T-helper 2 cell treated with Interferon-gamma antibody and Interleukin-4, amounts not matched to agents 100 ng/mL and 5 ng/mL, for 36 hours (primary cell): Measurements from ENCODE around the gene COL4A3. TPM values are rescaled to one million over a fixed set of nuclear protein-coding genes. Genes with fewer than 3 reads are reported as not detected.

Source experiments
- intact Hi-C: fragments of 100-400 bp; cut with micrococcal nuclease; formaldehyde crosslinking; loops from one replicate; pipeline ENCODE4 v1.15.1; 2023
- total RNA-seq: library from RNA; stranded (reverse); gene quantifications from 2 replicates; pipeline ENCODE4 v1.2.3, GENCODE V29; 2022

The COL4A3 gene
- total RNA-seq, 1 donor from 2014 or later = not detected

DNA sequence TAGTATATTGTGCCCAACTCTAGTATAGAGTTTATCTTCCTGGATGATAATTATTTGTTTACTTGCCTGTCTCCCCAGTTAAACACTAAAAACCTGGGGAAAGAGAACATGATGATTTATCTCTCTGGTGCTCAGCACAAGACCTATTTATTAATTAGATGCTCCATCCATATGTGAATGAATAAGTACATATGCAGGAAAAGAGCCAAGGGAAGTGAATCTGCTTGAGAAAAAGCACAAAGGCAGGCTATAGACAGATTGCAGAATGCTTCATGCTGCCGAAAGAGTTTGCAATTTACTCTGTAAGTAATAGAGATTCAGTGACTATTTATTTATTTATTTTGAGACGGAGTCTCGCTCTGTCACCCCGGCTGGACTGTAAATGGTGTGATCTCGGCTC is 123.3 kb downstream of the COL4A3 start:
- intact Hi-C loops = no loop called here

GRCh38 chr2:227292314-227292713 is 127.9 kb downstream of the COL4A3 start:
- intact Hi-C loops = no loop called here

GRCh38 chr2:227293531-227293930 is 129.1 kb downstream of the COL4A3 start:
- intact Hi-C loops = no loop called here

DNA sequence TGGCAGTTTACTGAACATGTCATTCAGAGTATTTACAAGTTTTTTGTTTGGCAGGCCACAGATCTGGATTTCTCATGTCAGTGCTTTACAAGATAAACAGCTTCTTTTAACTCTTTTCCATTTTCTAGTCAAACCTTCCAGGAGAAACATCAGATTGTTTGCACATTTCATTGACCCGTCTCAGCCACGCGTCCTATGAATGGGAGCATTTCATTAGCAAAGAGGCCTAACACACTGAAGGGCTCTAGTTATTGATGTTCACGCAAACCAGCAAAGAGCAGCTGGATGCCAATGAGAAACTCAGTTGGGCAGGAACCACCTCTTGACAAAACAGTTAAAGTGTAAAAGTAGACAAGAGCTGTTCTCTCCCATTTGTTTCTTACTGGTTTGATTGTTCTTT is 131.4 kb downstream of the COL4A3 start:
- intact Hi-C loops = no loop called here

GRCh38 chr2:227296671-227297405 is 132.4 kb downstream of the COL4A3 start:
- intact Hi-C loops = no loop called here

DNA sequence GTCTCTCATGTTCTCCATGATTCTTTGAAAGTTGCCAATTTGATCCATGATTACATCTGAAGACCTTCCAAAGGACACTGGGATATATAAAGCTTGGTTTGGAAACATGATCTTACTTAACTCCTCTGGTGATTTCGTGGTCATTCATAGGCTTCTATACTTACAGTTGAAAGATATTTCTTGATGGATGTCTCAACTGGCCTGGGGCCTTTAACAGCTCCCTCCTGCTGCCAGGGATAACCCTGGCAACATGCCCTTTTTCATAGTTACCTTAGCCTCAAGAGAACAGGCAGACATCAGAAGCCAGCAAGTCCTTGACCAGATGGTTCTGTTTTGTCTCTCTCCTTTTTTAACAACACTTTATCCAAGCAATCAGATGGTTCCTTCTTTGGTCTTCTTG is 137.1 kb downstream of the COL4A3 start:
- intact Hi-C loops = no loop called here

DNA sequence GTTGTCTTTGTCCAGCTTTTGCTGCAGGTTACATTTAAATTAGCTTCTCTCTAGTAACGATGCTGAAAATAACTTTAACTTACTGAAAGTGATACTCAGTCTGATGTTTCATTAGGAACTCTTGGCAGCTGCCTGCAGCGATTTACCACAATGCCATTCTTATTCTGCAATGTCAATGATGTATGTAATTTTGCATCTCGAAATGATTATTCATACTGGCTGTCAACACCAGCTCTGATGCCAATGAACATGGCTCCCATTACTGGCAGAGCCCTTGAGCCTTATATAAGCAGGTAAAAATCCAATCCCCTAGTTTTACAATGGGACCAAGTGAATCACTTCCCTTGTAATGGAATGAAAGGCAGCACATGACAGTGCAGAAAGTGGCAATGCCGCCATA is 144.4 kb downstream of the COL4A3 start:
- intact Hi-C loops = no loop called here

- intact Hi-C loops = no loop called here
Observed at GRCh38 chr2:227310756-227311110, 146.3 kb downstream of the COL4A3 start.

- intact Hi-C loops = no loop called here
Observed at GRCh38 chr2:227311861-227312506, 147.6 kb downstream of the COL4A3 start.

DNA sequence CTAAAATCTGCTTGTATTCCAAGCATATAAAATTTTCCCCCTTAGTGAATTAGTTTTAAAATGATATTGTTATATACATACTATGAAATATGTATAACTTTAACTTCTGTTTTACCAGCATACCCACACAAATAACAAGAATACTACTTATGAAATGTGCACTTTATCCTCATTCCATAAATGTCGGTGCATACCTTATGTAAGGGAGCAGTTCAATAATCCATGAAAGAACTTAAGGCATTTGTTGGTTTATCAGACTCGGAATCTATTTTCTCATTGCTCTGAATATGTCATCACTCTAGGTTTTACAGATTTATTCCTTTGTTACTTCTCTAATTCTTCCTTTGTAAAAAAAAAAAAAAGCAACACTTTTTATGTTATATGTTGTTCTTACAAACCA is 148.2 kb downstream of the COL4A3 start:
- intact Hi-C loops = no loop called here

- intact Hi-C loops = no loop called here
Observed at GRCh38 chr2:227313310-227313709, 148.9 kb downstream of the COL4A3 start.

GRCh38 chr2:227317834-227318233 is 153.4 kb downstream of the COL4A3 start:
- intact Hi-C loops = no loop called here

DNA sequence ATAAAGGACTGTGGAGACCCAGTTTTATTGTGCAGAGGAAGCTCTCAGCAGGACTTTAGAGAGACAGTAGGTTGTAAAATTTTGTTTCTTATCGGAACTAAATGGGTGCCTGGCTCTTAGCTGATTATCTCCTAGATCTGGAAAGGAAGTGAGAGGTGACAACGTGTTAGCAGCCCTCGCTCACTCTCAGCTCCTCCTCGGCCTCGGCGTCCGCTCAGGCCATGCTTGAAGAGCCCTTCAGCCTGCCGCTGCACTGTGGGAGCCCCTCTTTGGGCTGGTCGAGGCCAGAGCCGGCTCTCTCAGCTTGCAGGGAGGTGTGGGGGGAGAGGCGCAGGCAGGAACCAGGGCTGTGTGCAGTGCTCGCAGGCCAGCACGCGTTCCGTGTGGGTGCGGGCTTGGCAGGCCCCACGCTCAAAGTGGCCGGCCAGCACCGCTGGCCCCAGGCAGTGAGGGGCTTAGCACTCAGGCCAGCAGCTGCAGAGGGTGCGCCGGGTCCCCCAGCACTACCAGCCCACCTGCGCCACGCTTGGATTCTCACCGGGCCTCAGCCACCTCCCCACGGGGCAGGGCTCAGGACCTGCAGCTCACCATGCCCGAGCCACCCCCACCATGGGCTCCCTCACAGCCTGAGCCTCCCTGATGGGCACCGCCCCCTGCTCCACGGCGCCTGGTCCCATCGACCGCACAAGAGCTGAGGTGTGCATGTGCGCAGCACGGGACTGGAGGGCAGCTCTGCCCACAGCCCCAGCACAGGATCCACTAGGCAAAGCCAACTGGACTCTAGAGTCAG is 156.1 kb downstream of the COL4A3 start:
- intact Hi-C loops = no loop called here

DNA sequence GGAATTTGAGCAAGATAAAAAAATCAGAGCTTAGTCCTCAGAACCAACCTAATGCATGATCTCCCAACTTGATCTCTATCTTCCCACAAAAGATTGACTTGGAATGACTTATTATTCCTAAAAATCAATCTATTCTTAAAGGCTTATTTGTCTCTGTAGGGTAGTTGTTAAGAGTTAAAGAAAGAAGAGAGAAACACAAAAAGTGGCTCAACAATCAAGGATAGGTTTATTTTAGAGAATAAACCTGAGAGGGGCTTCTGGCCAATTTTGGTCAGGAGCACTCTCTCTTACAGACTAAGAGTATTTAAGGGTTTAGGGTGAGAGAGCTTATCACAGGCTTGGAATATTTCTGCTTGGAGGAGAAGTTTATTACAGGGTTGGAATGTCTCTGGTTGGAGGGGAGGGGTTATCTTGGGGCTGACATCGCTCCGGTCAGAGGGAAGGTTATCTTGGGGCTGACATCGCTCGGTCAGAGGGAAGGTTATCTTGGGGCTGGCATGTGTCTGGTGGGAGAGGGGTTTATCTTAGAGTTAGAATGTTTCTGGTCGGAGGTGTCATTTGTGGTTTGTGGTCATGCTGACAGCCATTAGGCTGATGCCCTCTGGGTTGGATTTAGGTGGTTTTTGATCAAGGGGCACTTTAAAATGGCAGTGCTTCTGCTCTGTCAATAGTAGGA is 158.2 kb downstream of the COL4A3 start:
- intact Hi-C loops = no loop called here

GRCh38 chr2:227323818-227324217 is 159.4 kb downstream of the COL4A3 start:
- intact Hi-C loops = loop anchor here (2.0 kb wide), 1 partner anchor 149 kb away; the partner anchor contains the start of gene AGFG1

GRCh38 chr2:227324642-227324994 is 160.2 kb downstream of the COL4A3 start:
- intact Hi-C loops = loop anchor here (2.0 kb wide), 1 partner anchor 148 kb away; the partner anchor contains the start of gene AGFG1

GRCh38 chr2:227324995-227325838 is 160.8 kb downstream of the COL4A3 start, which contains the start of gene MFF:
TSS of gene MFF (plus strand) at chr2:227325251. CDS start at chr2:227330666, 5,415 bp downstream.
- intact Hi-C loops = loop anchor here (1.0 to 2.0 kb wide), 2 partner anchors 148 to 489 kb away; partner anchors contain the start of genes AGFG1 and RHBDD1

DNA sequence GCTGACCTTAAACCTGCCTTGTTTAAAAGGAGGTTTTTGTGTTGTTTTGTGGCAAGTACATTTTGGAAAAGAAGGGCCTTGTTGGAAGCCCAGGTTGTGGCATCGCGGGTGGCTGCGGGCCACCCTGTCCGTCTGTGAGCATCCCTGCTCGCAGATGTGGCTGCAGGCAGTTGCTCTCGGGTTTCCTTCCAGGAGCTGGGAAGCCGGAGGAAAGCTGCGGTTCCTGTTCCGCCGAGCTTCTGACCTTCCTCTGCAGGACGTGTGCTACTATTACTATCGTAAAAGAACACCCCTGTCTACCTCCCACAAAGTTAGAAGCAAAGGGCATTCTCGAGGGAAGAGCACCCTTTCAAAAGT is 161.4 kb downstream of the COL4A3 start:
- intact Hi-C loops = loop anchor here (1.0 to 2.0 kb wide), 2 partner anchors 147 to 490 kb away; partner anchors contain the start of genes AGFG1 and RHBDD1

GRCh38 chr2:227326783-227327182 is 162.4 kb downstream of the COL4A3 start:
- intact Hi-C loops = no loop called here

DNA sequence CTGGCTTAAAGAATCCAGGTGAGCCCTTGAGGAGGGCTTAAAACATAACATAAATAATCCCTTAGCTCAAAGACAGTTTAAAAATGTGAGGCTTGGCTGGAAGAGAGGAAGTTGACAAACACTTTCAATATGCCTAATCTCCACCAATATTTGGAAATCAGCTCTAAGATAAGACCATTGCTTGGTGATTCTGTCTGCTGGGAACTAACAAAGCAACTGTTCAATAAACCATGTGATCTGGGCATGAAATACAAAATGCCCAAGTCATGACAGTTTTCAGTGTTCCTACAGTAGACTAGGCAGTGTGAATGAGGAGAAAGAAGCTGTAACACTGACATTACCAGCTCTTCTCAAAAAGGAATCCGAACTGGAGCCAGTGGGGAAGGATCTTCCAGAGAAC is 171.3 kb downstream of the COL4A3 start:
- intact Hi-C loops = no loop called here

- intact Hi-C loops = no loop called here
Observed at GRCh38 chr2:227337442-227337841, 173.0 kb downstream of the COL4A3 start.
